Stomach (tissue), 4 donors: ENCODE results near the gene PCDHA6.

Source experiments
- CTCF ChIP-seq, 7 experiments: fragments of 450-650 bp in 4 of 7; fragments of 200-600 bp in 3 of 7; sonication (generic) in 3 of 7; IDR thresholded peaks; one replicate each; pipeline ENCODE4 v1.5.1; 2016 to 2019; ENCODE audit warnings: antibody characterized with exemption in 7 of 7, control low read depth in 2 of 7, mild to moderate bottlenecking in 1 of 7
- POLR2A ChIP-seq, 4 donors: fragments of 450-650 bp; IDR thresholded peaks; one replicate each; pipeline ENCODE4 v1.6.1; 2016; ENCODE audit warnings: antibody characterized with exemption in 4 of 4, control low read depth in 2 of 4, mild to moderate bottlenecking in 1 of 4, moderate library complexity in 1 of 4
- POLR2AphosphoS5 ChIP-seq, 3 donors: sonication (generic); formaldehyde crosslinking; IDR thresholded peaks; one replicate each; pipeline ENCODE4 v1.6.1; 2016; ENCODE audit warnings: antibody characterized with exemption in 3 of 3

- TF ChIP-seq CTCF (IDR thresholded peaks at IDR 0.05): no peak
- TF ChIP-seq POLR2A (IDR thresholded peaks at IDR 0.05): no peak
- TF ChIP-seq POLR2AphosphoS5 (IDR thresholded peaks at IDR 0.05): no peak
These were observed 28.3 kb downstream of the PCDHA6 start, which contains the start of gene PCDHA10 for GRCh38 chr5:140855772-140856674.
